Measurements from ENCODE around the gene GP1BB. TPM values are rescaled to one million over a fixed set of nuclear protein-coding genes. Genes with fewer than 3 reads are reported as not detected.

GP1BB gene
- polyA plus RNA-seq, 1 donor: 22.8 TPM

GRCh38 chr22:19742160-19743066 lies 19.1 kb downstream of the GP1BB start:
- DNase-seq: no peak

GRCh38 chr22:19743081-19743480 lies 19.7 kb downstream of the GP1BB start:
- no peak for DNase-seq

- DNase-seq: no peak
These were observed 20.3 kb downstream of the GP1BB start for GRCh38 chr22:19743651-19744050.

- DNase-seq: no peak
These were observed 21.1 kb downstream of the GP1BB start for GRCh38 chr22:19744350-19745006.

GRCh38 chr22:19745155-19746101 lies 22.1 kb downstream of the GP1BB start:
- DNase-seq: no peak

- no peak for DNase-seq
These were observed 23.4 kb downstream of the GP1BB start for GRCh38 chr22:19746726-19747125.

- DNase-seq: no peak
These were observed 24.2 kb downstream of the GP1BB start for GRCh38 chr22:19747551-19747950.

GRCh38 chr22:19748139-19748538 lies 24.8 kb downstream of the GP1BB start:
- DNase-seq: no peak

GRCh38 chr22:19748991-19749664 lies 25.8 kb downstream of the GP1BB start:
- DNase-seq: no peak

- no peak for DNase-seq
These were observed 26.5 kb downstream of the GP1BB start for GRCh38 chr22:19749876-19750275.

- DNase-seq: no peak
These were observed 27.5 kb downstream of the GP1BB start for GRCh38 chr22:19750507-19751490.

GRCh38 chr22:19751497-19752245 lies 28.3 kb downstream of the GP1BB start:
- DNase-seq: no peak

- no peak for DNase-seq
These were observed 29.9 kb downstream of the GP1BB start for GRCh38 chr22:19753090-19753842.

- no peak for DNase-seq
These were observed 30.8 kb downstream of the GP1BB start for GRCh38 chr22:19753996-19754700.

- DNase-seq: no peak
These were observed 31.4 kb downstream of the GP1BB start for GRCh38 chr22:19754701-19755144.

GRCh38 chr22:19755145-19755710 lies 31.9 kb downstream of the GP1BB start:
- DNase-seq: no peak

- DNase-seq: no peak
These were observed 32.5 kb downstream of the GP1BB start for GRCh38 chr22:19755722-19756287.

All from hindlimb muscle (tissue), 1 donor.